Endodermal cell (in vitro differentiated cells): ENCODE measurements around the gene MSL3B.

Source experiments
- DNase-seq: peaks from one replicate; pipeline ENCODE4 v3.0.0-alpha.2; 2017
- H3K27ac ChIP-seq: 2 replicates; pipeline ENCODE4 v1.5.1; 2013; ENCODE audit warnings: mild to moderate bottlenecking, low read depth, low read length, moderate library complexity
- H3K27me3 ChIP-seq: 2 replicates; pipeline ENCODE4 v1.6.1; 2013; ENCODE audit warnings: mild to moderate bottlenecking, low read length, moderate library complexity; ENCODE audit not compliant: insufficient read depth, control insufficient read depth, poor library complexity, severe bottlenecking
- H3K36me3 ChIP-seq: 2 replicates; pipeline ENCODE4 v1.7.0; 2013; ENCODE audit warnings: mild to moderate bottlenecking, low read length, moderate library complexity; ENCODE audit not compliant: control insufficient read depth, insufficient read depth
- H3K4me1 ChIP-seq: one replicate; pipeline ENCODE4 v1.7.0; 2013; ENCODE audit warnings: low read length; ENCODE audit not compliant: control insufficient read depth, insufficient read depth
- H3K4me3 ChIP-seq: 2 replicates; pipeline ENCODE4 v1.5.1; 2013; ENCODE audit warnings: mild to moderate bottlenecking, low read length, moderate library complexity
- H3K9ac ChIP-seq: 2 replicates; pipeline ENCODE4 v1.6.1; 2013; ENCODE audit warnings: mild to moderate bottlenecking, low read length, moderate library complexity; ENCODE audit not compliant: poor library complexity, severe bottlenecking; ENCODE audit errors: extremely low read depth
- H3K9me3 ChIP-seq: 2 replicates; pipeline ENCODE4 v1.6.1; 2013; ENCODE audit warnings: mild to moderate bottlenecking, low read length, moderate library complexity; ENCODE audit not compliant: control insufficient read depth
- H3K27ac Mint-ChIP-seq: 2 replicates; pipeline ENCODE4 v1.8.0; 2020; ENCODE audit warnings: mixed read lengths
- H3K27me3 Mint-ChIP-seq: 2 replicates; pipeline ENCODE4 v1.8.0; 2021; ENCODE audit warnings: mild to moderate bottlenecking, mixed read lengths; ENCODE audit not compliant: insufficient read depth
- H3K36me3 Mint-ChIP-seq: 2 replicates; pipeline ENCODE4 v1.8.0; 2020; ENCODE audit warnings: low read depth, mixed read lengths
- H3K4me1 Mint-ChIP-seq: 2 replicates; pipeline ENCODE4 v1.8.0; 2020; ENCODE audit warnings: mixed read lengths
- H3K4me3 Mint-ChIP-seq: 2 replicates; pipeline ENCODE4 v1.8.0; 2020; ENCODE audit warnings: mild to moderate bottlenecking, moderate library complexity, mixed read lengths
- H3K9me3 Mint-ChIP-seq: 2 replicates; pipeline ENCODE4 v1.8.0; 2020; ENCODE audit warnings: mild to moderate bottlenecking, mixed read lengths
- CTCF ChIP-seq: fragments of 200-600 bp; sonication (generic); conservative IDR thresholded peaks from 2 replicates; pipeline ENCODE4 v1.5.0; 2021; ENCODE audit warnings: antibody characterized with exemption, mild to moderate bottlenecking
- WGBS, 2 experiments: methylation state at CpG; one replicate each; pipeline versions ENCODE4 v1.1.5 to v1.1.7; 2013; ENCODE audit warnings: missing lambda C conversion rate in 2 of 2, mixed read lengths in 1 of 2; ENCODE audit not compliant: insufficient coverage in 1 of 2, insufficient read length in 1 of 2; 5-methylcytosine and 5-hydroxymethylcytosine counted together

The MSL3B gene

GRCh38 chr2:233817361-233817911, 50.8 kb downstream of the MSL3B start:
- no peak for TF ChIP-seq CTCF
- 86 to 93% methylated on average over 3 of the region's 3 CpGs for WGBS, 2 experiments
- H3K27me3 ChIP-seq, result no peaks in the 10 kb centered on the region
- no peaks in the 10 kb centered on the region for H3K27me3 Mint-ChIP-seq
- H3K36me3 ChIP-seq, result no peaks in the 10 kb centered on the region
- H3K4me3 ChIP-seq, result no peak overlapping the region
- H3K4me1 ChIP-seq, result no peaks in the 10 kb centered on the region
- no peak overlapping the region for H3K27ac ChIP-seq
- no peaks in the 10 kb centered on the region for H3K9me3 ChIP-seq
- H3K4me1 Mint-ChIP-seq, result no peaks in the 10 kb centered on the region
- H3K4me3 Mint-ChIP-seq, result no peak overlapping the region
- no peaks in the 10 kb centered on the region for H3K9me3 Mint-ChIP-seq
- H3K36me3 Mint-ChIP-seq, result no peaks in the 10 kb centered on the region
- peak; percentile 17 for DNase-seq
- no peak overlapping the region for H3K27ac Mint-ChIP-seq
- H3K9ac ChIP-seq, result no peak overlapping the region

GRCh38 chr2:233816771-233817170, 51.4 kb downstream of the MSL3B start:
- no peaks in the 10 kb centered on the region for H3K27me3 ChIP-seq
- Mint-ChIP-seq H3K9me3 (no peaks in the 10 kb centered on the region), H3K36me3 (no peaks in the 10 kb centered on the region), H3K4me1 (no peaks in the 10 kb centered on the region), H3K4me3 (no peak overlapping the region), H3K27ac (no peak overlapping the region), H3K27me3 (no peaks in the 10 kb centered on the region)
- H3K4me3 ChIP-seq, result no peak overlapping the region
- no peaks in the 10 kb centered on the region for H3K4me1 ChIP-seq
- H3K27ac ChIP-seq, result no peak overlapping the region
- DNase-seq, result peak; percentile 14
- no peak overlapping the region for H3K9ac ChIP-seq
- no peak for TF ChIP-seq CTCF
- no peaks in the 10 kb centered on the region for H3K36me3 ChIP-seq
- WGBS, 2 experiments, result 98 to 100% methylated on average over 2 to 4 of the region's 4 CpGs
- H3K9me3 ChIP-seq, result no peaks in the 10 kb centered on the region

GRCh38 chr2:233816334-233816733, 51.9 kb downstream of the MSL3B start:
- H3K9me3 ChIP-seq, result no peaks in the 10 kb centered on the region
- H3K27me3 Mint-ChIP-seq, result peaks cover under 1% of the 10 kb centered on the region
- no peaks in the 10 kb centered on the region for H3K36me3 Mint-ChIP-seq
- H3K4me1 Mint-ChIP-seq, result no peaks in the 10 kb centered on the region
- H3K9ac ChIP-seq, result no peak overlapping the region
- DNase-seq, result peak; percentile 6
- no peak overlapping the region for H3K27ac Mint-ChIP-seq
- H3K27me3 ChIP-seq, result no peaks in the 10 kb centered on the region
- H3K9me3 Mint-ChIP-seq, result no peaks in the 10 kb centered on the region
- H3K27ac ChIP-seq, result no peak overlapping the region
- no peak overlapping the region for H3K4me3 Mint-ChIP-seq
- no peaks in the 10 kb centered on the region for H3K36me3 ChIP-seq
- H3K4me3 ChIP-seq, result no peak overlapping the region
- TF ChIP-seq CTCF, result no peak
- no peaks in the 10 kb centered on the region for H3K4me1 ChIP-seq
- 92 to 93% methylated on average over 2 of the region's 2 CpGs for WGBS, 2 experiments
